ELF-1 (cell line): Measurements from ENCODE around the gene SLC6A17.

ENCODE experiments used
- DNase-seq: peaks from one replicate; pipeline ENCODE4 v3.0.0-alpha.2; 2016; ENCODE audit warnings: low read depth, low spot score

The SLC6A17 gene

DNA sequence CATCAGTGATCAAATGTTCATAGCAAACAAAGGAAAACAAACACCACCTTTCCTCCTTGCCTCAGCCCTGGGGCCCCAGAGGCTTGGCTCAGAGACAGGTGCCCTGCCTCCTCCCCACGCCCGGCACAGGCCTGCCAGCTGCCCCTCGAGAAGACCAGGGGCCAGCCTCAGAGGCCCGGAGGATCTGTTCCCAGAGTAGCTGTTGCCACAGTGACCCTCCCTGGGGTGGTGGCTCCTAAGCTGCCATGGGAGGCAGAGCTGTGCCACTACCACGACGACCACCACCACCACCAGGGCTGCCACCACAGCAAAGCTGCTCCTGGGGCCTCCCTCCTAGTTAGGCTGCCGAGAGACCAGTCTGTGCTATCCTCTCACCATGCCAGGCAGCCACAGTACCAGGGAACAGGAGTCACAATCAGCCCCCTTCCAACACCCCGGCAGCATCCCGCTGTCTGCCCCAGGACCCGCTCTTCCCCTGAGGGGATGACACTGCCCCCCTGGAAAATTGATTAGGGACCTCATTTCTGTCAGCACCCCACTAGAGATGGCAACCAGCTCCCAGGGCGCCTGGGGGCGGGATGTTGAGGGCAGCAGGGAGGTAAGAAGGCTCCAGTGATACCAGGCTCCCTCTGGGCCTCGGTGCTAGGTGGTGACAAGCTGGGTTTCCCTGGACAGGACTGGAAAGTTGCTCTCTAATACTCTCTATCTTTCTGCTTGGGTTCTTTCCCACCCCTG is 90.3 kb downstream of the SLC6A17 start:
- DNase-seq: no peak

DNA sequence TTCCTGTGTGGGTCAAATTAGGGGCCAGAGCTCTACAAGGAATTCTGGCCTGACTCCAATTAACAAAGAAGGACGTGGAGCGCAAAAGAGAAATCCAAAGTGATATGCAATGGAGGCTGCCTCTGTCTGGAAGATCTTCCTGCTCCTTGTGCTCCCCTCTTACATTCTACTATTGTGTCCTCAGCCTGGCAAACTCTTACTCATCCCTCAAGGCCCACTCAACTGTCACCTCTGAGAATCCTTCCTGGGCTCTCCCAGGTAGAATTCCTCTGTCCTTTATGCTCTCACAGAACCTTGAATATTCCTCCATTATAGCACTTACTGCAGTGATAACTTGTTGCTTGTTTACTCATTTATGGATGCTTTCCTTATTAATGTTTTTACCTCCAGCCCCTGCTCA is 91.2 kb downstream of the SLC6A17 start:
- no peak for DNase-seq

DNA sequence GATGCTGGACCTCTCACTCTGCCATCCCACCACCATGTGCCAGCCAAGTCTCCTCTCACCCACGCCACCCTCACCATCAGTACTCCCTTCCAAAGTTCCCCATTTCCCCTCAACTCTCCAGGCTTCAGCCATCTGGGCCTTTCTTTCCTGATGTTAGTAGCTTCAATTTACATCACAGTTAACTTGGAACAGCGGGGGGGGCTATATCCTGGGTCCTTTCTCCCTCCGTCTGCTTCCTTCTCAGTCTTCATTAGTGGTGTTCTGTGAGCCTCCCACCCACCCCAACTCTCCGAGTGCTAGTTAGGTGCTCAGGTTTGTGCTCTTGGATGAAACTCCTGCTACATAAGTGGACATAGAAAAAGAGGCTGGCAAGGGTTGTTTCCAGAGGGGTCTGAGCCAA is 91.8 kb downstream of the SLC6A17 start:
- no peak for DNase-seq

DNA sequence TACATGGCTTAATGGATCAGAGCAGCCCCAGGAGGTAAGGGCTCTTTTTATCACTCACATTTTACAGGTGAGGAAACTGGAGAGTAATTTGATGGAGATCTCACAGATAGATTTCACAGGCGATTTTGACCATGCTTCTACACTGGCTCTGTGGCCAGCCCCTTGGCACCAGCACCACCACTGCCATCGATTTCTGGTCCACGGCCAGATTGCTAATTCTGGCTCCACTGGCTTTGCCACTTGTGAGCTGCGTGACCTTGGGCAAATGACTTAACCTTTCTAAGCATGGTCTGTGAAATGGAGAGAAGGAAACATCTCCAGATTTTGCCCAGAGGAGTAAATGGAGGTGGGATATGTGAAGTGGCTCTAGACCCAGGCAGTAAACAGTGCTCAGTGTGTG is 92.4 kb downstream of the SLC6A17 start:
- no peak for DNase-seq

DNA sequence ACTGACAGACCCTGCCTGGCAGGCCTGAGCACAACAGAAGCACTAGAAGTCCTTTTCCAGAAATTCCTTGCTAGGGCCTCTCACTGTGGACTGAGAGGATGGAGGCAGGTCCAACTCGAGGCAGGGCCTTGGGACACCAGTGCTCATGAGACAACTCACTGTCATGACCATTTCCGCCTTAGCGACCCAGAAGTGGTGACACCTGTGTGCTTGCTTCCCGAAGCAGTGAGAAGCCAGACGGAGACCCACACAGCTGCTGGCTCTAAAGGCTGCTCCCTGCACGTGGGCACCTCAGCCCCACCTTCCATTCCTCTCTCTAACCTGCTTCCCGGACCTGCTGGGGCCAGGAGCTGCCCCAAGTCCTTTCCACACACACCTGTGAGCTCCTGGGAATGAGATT is 92.9 kb downstream of the SLC6A17 start:
- no peak for DNase-seq

DNA sequence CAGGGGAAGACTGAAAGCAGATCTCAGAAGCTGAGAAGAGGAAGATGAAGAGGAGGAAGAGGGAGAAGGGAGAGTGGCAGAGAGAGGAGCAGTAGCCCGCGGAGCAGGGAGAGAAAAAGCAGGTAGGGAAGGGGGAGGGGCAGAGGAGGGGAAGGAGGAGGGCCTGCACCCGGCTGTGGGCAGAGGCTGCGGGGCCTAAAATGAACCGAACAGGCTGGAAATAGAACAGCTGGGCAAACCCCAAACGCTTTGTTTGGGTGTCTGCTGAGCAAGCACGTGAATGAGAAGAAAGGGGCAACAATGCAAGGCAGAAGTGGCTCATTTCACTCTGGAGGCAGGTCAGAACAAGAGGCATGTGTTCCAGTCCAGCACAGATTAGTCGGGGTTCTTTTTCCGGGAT is 93.3 kb downstream of the SLC6A17 start:
- DNase-seq: no peak

DNA sequence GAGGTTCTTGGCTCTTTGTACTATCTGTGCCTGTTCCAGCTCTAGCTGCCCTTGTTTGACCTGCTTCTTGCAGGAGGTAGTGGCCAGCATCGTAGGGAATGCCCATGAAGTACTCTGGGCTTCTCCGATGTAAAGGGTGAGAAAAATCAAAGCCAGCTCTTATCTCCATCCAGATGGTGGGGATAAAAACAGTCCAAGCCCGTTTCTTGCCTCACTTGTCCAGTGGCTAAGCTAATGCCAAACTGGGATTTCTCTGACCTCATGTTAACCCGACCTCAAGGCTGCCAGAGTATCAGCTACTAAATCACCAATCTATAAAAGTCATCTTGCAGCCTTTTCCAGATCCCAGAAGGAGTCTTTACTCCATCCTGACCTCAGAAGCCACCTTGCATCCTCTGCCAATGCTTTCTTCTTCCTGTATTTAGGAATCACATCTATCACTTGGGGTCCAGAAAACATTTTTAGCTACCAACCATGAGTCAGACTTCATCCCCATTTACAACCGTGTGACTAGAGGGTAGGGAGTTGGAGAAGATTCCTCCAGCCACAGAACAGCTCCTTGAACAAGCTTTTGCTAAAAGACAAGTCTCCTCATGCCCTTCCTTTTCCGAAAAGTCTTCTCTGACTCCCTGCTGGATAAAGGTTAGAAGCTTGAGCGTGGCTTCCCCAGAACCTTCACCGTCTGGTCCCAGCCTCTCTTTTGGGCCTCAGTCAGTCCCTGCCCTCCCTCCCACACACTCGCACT is 95.8 kb downstream of the SLC6A17 start:
- DNase-seq: no peak

DNA sequence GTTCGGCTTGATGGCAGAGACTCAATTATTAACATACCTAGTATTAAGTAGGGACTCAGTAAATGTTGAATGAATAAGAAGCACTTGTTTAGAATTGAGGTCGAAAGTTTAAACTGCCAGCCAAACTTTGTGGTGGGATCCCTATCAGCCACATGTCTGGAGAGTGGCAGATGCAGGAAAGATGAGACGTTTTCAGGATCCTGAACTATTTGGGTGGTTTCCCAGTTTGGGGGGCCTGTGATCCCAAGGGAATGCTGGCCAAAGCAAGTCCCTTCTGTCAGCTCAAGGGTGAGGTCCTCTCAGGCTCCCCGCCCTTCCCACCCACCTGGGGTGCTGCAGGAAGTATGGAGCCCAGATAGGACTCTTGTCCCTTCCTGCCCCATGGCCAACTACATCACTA is 98.5 kb downstream of the SLC6A17 start:
- no peak for DNase-seq

DNA sequence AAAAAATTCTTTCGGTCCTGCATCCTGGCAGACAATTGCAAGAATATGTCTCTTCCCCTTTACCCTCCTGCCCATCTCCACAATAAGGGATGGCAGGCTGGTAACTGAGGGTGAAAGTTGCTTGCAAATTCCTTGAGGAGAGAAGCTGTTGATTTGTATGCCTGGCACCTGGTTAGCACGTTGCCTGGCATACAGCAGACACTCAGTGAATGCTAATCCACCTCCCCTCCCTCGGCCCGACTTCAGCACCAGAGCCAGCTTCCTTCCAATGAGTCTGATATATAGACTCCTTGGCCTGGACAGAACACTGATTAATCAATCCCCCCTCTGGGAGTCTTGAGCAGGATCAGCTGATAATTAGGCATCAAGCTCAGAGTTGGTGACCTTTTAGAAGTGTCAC is 99.0 kb downstream of the SLC6A17 start:
- DNase-seq: no peak

DNA sequence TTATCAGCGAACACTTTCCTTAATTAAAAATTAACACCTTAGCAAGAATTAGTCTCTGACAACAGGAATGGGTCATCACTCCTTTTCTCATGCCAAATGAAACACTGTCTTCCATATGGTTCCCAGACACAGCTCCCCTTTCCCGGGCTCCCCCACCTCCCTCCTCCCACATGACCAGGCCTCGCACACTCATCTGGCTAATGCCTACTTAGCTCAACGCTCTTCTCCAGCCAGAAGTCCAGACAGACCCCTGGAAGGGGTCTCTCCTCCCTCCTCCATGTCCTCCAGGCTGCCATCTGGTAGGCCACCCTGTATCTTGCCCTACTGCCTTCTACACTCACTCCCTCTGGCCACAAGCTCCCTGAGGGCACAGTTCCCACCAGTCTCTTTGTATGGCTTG is 99.7 kb downstream of the SLC6A17 start:
- no peak for DNase-seq

DNA sequence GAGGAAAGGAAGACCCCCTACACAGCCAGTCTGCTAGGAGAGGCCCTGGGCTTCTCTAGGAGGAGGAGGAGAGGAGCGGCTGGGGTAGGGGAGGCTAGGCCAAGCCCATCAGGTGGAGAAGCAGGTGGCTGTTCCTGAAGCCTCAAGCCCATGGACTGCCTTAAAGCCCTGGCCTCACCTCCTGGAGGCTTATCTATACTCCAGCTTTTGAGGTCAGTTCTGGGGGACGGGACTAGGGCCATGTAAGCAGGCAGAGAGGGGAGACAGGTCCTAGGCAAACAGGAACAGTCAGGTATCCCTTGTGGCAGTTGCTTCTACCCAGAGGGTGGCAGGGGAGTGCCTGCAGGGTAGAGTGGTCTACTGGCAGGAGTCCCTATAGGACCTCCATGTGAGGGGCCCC is 100.5 kb downstream of the SLC6A17 start:
- DNase-seq: no peak
